Measurements from ENCODE around the gene LARP4B.

Gene LARP4B

GRCh38 chr10:804787-805619, 126.5 kb downstream of the LARP4B start:
- no peak overlapping the region for H3K27ac ChIP-seq
- no peak for TF ChIP-seq CTCF (conservative IDR thresholded peaks at IDR 0.05)

- TF ChIP-seq CTCF (conservative IDR thresholded peaks at IDR 0.05): no peak
- H3K27ac ChIP-seq: no peak overlapping the region
Measured at GRCh38 chr10:804191-804781, 127.2 kb downstream of the LARP4B start.

GRCh38 chr10:803041-803741, 128.3 kb downstream of the LARP4B start:
- no peak overlapping the region for H3K27ac ChIP-seq
- TF ChIP-seq CTCF (conservative IDR thresholded peaks at IDR 0.05): no peak

- no peak for TF ChIP-seq CTCF (conservative IDR thresholded peaks at IDR 0.05)
Measured at GRCh38 chr10:802506-802905, 129.0 kb downstream of the LARP4B start.

GRCh38 chr10:797179-797578, 134.3 kb downstream of the LARP4B start:
- TF ChIP-seq CTCF (conservative IDR thresholded peaks at IDR 0.05): no peak

More at GRCh38 chr10:802506-802905, 129.0 kb downstream of the LARP4B start:
- no peak overlapping the region for H3K27ac ChIP-seq

GRCh38 chr10:796233-796632, 135.3 kb downstream of the LARP4B start:
- no peak overlapping the region for H3K27ac ChIP-seq
- no peak for TF ChIP-seq CTCF (conservative IDR thresholded peaks at IDR 0.05)

More at GRCh38 chr10:797179-797578, 134.3 kb downstream of the LARP4B start:
- H3K27ac ChIP-seq: no peak overlapping the region

- TF ChIP-seq CTCF (conservative IDR thresholded peaks at IDR 0.05): 0 out of 2 replicates have a peak, but pooled peaks have one; percentile 18
- no peak overlapping the region for H3K27ac ChIP-seq
Measured at GRCh38 chr10:794382-794956, 137.0 kb downstream of the LARP4B start.

Data from VCaP (cell line).